ENCODE data around the gene CCL18.

DNA sequence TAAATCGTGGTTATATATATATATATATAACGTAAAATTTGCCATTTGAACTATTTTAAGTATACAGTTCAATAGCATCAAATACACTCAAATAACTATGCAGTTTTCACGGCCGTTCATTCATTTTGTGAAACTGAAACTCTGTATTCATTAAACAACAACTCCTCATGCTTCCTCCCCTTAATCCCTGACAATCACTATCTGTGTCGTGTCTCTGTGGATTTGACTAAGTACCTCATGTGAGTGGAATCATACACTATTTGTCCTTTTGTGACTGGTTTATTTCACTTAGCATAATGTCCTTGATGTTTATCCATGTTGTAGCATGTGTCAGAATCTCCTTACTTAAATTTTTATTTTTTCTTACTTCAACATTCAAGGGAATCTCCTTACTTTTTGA lies 49.1 kb upstream of the CCL18 start:
- no peak for TF ChIP-seq EZH2 (IDR thresholded peaks at IDR 0.05)
- TF ChIP-seq POLR2AphosphoS5 (IDR thresholded peaks at IDR 0.05; ENCODE audit: borderline replicate concordance, low read depth, low read length), result no peak
